Measurements from ENCODE around the gene CGA. TPM values are rescaled to one million over a fixed set of nuclear protein-coding genes. Genes with fewer than 3 reads are reported as not detected.
"Not testable (repeated sequence)": the region's sequence is repeated elsewhere in the genome, so short reads cannot be mapped to it uniquely, and the experiment has no call there.

CGA gene
- under 1 TPM in 1 of 3 donors, not detected in 2; 0.08 TPM for polyA plus RNA-seq

- no peak within 1 kb of the TSS for H3K27ac ChIP-seq (ENCODE audit: low read depth, low read length)
- 57 to 59% (median 59%) methylated on average over 6 of the region's 6 CpGs for WGBS, 3 donors
Measured at GRCh38 chr6:87095087-87095509, at the start of gene CGA. CGA (minus strand) TSS chr6:87095106; CDS start chr6:87088200, 6,906 bp downstream.

DNA sequence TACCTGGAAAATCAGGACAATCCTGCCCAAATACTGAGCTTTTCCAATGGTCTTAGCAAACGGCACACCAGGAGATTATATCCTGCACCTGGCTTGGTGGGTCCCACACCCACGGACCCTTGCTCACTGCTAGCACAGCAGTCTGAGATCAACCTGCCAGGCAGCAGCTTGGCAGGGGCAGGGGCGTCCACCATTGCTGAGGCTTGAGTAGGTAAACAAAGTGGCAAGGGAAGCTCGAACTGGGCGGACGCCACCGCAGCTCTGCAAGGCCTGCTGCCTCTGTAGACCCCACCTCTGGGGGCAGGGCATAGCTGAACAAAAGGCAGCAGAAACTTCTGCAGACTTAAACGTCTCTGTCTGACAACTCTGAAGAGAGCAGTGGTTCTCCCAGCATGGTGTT, 45.0 kb upstream of the CGA start:
- WGBS, 3 donors: 88 to 95% (median 93%) methylated on average over 8 of the region's 8 CpGs
- not testable (repeated sequence) for H3K27ac ChIP-seq (ENCODE audit: low read depth, low read length)

- H3K27ac ChIP-seq (ENCODE audit: low read depth, low read length): no peak overlapping the region
- 18 to 26% (median 20%) methylated on average over 1 of the region's 1 CpG for whole genome bisulfite sequencing, 3 donors
Measured at GRCh38 chr6:87139236-87139635, 44.3 kb upstream of the CGA start.

- 13 to 27% (median 23%) methylated on average over 1 of the region's 1 CpG for WGBS, 3 donors
- no peak overlapping the region for H3K27ac ChIP-seq (ENCODE audit: low read depth, low read length)
Measured at GRCh38 chr6:87136963-87137362, 42.1 kb upstream of the CGA start.

DNA sequence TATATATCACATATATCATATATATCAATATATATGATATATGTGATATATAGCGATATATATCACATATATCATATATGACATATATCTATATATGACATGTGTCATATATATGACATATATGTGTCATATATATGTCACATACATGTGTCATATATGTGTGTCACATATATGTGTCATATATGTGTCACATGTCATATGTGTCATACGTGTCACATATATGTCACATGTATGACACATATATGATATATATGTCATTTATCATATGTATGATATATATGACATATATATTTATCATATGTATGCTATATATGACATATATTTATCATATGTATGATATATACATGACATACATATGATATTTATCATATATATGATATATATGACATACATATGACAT, 32.8 kb upstream of the CGA start:
- 82 to 93% (median 89%) methylated on average over 2 of the region's 2 CpGs for WGBS, 3 donors
- H3K27ac ChIP-seq (ENCODE audit: low read depth, low read length): no peak overlapping the region

DNA sequence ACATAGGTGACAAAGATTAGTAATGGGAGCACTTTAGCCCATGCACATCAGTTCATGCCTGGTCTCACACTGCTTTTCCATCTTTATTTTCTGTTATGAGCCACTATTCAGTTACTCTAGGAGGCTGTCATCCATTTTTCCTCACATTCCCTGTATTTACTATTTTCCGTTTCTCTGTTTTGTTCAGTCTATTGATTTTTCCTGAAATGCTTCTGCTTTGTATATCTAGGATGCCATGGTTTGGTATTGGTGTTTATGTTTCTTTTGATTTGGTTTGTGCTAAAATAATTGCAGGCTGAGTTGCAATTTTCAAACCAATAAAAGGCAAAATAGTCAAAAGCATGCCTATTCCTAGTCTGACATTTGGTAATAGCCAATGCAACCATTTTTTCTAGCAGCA, 31.6 kb upstream of the CGA start:
- no peak overlapping the region for H3K27ac ChIP-seq (ENCODE audit: low read depth, low read length)
- 34 to 43% (median 42%) methylated on average over 1 of the region's 1 CpG for WGBS, 3 donors

GRCh38 chr6:87124074-87124473, 29.2 kb upstream of the CGA start:
- no peak overlapping the region for H3K27ac ChIP-seq (ENCODE audit: low read depth, low read length)
- WGBS, 3 donors: 94 to 96% (median 96%) methylated on average over 5 of the region's 5 CpGs

DNA sequence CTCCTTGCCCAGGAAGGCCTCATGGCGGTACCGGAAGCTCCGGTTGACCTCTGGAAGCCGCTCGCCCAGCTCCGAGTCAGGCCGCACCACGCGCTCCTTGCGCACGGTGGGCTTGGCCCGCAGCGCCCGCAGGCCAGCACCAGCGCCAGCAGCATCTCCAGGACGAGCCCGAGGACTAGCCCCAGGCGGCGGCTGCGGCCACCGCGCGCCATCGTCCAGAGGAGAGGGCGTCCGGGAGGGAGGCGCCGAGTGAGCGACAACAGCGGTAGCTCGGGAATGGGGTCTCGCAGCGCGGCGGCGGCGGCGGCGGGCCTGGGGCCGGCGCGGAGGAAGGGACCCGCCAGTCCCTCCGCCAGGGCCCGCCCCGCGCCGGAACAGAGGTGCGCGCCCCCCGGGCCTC, 27.6 kb upstream of the CGA start:
- 38 to 52% (median 51%) methylated on average over 42 to 51 of the region's 51 CpGs for WGBS, 3 donors
- H3K27ac ChIP-seq (ENCODE audit: low read depth, low read length): no peak overlapping the region

- H3K27ac ChIP-seq (ENCODE audit: low read depth, low read length): no peak overlapping the region
- WGBS, 3 donors: 76 to 86% (median 82%) methylated on average over 4 of the region's 4 CpGs
Measured at GRCh38 chr6:87118054-87118453, 23.1 kb upstream of the CGA start.

DNA sequence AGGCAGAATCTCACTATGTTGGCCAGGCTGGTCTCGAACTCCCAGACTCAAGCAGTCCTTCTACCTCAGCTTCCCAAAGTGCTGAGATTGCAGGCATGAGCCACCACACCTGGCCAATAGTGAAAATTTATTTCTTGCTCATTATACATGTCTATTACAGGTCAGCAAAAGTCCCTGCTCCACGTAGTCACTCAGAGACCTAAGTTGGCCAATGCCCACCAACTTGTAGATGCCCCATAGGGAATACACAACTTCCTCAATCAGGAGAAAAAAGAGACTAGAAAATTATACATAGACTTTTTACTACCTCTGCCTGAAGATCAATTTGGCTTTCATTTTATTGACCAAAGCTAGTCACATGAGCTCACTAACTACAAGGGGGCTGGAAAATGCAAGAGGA, 22.0 kb upstream of the CGA start:
- H3K27ac ChIP-seq (ENCODE audit: low read depth, low read length): no peak overlapping the region
- WGBS, 3 donors: 77 to 82% (median 80%) methylated on average over 2 of the region's 2 CpGs

GRCh38 chr6:87115402-87116135, 20.7 kb upstream of the CGA start:
- H3K27ac ChIP-seq (ENCODE audit: low read depth, low read length): no peak overlapping the region
- WGBS, 3 donors: 53 to 86% (median 62%) methylated on average over 2 of the region's 2 CpGs

- H3K27ac ChIP-seq (ENCODE audit: low read depth, low read length): no peak overlapping the region
- 96 to 100% (median 96%) methylated on average over 1 of the region's 1 CpG for WGBS, 3 donors
Measured at GRCh38 chr6:87110636-87111035, 15.7 kb upstream of the CGA start.

- no peak overlapping the region for H3K27ac ChIP-seq (ENCODE audit: low read depth, low read length)
Measured at GRCh38 chr6:87105823-87106222, 10.9 kb upstream of the CGA start.

DNA sequence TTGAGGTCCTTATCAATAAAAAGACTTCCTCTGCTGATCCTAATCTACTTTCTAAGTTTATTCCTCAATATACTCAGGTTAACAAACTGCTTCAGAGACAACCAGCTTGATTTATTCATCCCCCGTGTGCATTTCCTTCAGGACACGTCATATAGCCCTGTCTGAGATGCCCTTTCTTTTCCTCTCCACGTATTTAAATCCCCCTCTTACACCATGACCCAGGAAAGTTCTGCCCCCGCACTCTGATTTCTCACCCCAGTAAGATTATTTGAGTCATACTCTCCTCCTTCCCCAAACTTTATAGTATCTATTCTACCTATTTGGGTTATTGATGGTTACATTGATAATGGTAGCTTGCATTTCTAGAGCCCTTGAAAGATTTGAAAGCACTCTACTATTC, 9.8 kb upstream of the CGA start:
- WGBS, 3 donors: 55 to 80% (median 61%) methylated on average over 4 of the region's 4 CpGs
- no peak overlapping the region for H3K27ac ChIP-seq (ENCODE audit: low read depth, low read length)

- H3K27ac ChIP-seq (ENCODE audit: low read depth, low read length): no peak overlapping the region
- 89 to 94% (median 90%) methylated on average over 4 of the region's 4 CpGs for WGBS, 3 donors
Measured at GRCh38 chr6:87103977-87104601, 9.2 kb upstream of the CGA start.

GRCh38 chr6:87102151-87102621, 7.3 kb upstream of the CGA start:
- 5 to 22% (median 12%) methylated on average over 1 of the region's 1 CpG for WGBS, 3 donors
- H3K27ac ChIP-seq (ENCODE audit: low read depth, low read length): no peak overlapping the region

DNA sequence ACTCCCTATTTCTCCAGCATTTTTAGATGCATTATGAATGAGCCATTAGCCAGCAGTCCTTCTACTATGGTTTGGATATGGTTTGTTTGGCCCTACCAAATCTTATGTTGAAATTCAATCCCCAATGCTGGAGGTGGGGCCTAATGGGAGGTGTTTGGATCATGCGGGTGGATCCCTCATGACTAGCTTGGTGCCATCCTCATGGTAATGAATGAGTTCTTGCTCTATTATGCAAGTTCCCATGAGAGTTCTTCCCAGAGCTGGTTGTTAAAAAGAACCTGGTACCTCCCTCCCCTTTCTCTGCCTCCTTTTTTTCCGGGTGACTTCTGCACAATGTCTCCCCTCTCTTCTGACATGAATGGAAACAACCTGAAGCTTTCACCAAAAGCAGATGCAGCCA, 6.2 kb upstream of the CGA start:
- H3K27ac ChIP-seq (ENCODE audit: low read depth, low read length): no peak overlapping the region

DNA sequence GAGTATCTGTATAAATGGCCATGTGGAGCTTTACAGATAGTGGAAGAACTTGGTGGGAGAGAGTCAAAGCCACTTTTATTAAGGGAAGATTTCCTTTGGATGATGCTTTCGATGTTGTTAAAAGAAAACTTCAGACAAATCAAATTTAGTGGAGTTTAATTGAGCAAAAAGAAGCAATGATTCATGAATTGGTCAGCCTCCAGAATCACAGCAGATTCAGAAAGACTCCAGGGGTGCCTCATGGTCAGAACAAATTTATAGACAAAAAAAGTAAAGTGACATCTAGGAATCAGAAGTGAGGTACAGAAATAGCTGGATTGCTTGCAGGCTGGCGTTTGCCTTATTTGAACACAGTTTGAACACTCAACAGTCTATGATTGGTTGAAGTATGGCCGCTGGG, 5.3 kb upstream of the CGA start:
- H3K27ac ChIP-seq (ENCODE audit: low read depth, low read length): no peak overlapping the region
- WGBS, 3 donors: 88 to 92% (median 91%) methylated on average over 3 of the region's 3 CpGs

More for the DNA sequence above, 6.2 kb upstream of the CGA start:
- 75 to 98% (median 78%) methylated on average over 2 of the region's 2 CpGs for WGBS, 3 donors

DNA sequence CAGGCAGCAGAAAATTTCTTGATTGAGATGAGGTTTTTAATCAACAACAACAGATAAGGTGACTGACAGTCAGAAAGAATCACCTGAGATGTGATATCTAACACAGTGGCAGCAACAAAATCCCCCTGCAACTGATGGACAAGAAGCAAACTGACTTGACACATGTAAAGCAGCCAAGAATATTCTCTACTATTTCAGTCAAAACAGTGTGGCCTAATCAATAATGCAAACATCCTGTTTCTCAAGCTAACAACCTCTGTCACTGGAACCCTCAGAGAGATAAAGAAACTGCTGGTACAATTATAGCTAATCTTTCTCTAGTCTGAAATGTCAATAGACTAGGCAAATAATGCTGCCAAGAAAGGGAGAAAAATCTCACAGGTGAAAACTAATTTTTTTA, 4.6 kb upstream of the CGA start:
- H3K27ac ChIP-seq (ENCODE audit: low read depth, low read length): no peak overlapping the region

DNA sequence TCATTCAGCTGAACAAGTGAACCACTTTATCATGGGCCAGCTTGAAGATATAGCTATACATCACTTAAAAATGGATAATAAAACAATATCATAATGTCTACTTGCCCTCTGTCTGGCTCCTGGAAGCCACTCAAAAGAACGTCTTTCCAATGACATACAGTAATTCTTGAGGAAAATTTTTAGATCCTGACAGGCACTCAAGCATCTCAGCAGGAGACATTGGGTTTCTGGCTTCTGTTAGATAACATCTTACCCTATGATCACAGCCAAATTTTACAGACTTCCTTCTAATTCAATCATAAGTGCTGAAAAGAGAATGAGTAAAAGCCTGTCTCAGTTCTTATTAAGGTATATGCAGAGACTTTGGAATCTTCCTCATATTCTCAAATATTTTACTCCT, 330 bp downstream of the CGA start:
- H3K27ac ChIP-seq (ENCODE audit: low read depth, low read length): no peak overlapping the region
- 52 to 71% (median 59%) methylated on average over 1 of the region's 1 CpG for WGBS, 3 donors
